Astrocyte of the spinal cord (primary cell): ENCODE results near the gene ADGRD2.

Experiments
- DNase-seq: peaks from one replicate; pipeline ENCODE4 v3.0.0; 2011; ENCODE audit warnings: low read depth, low spot score
- H3K4me3 ChIP-seq: 2 replicates; pipeline ENCODE4 v1.5.1; 2011; ENCODE audit warnings: low read depth, mild to moderate bottlenecking, low read length, moderate library complexity
- CTCF ChIP-seq: IDR thresholded peaks from 2 replicates; pipeline ENCODE4 v1.5.1; 2012; ENCODE audit warnings: low read depth, mild to moderate bottlenecking, low read length, inconsistent platforms
- in situ Hi-C: cut with HindIII; loops from 2 replicates; pipeline ENCODE4 v1.10.0; 2017; ENCODE audit warnings: low sequenced_read_pairs

Gene ADGRD2

GRCh38 chr9:124462739-124463138 lies 12.5 kb downstream of the ADGRD2 start:
- TF ChIP-seq CTCF = no peak
- H3K4me3 ChIP-seq = no peak overlapping the region
- DNase-seq = no peak
- in situ Hi-C loops = no loop called here

DNA sequence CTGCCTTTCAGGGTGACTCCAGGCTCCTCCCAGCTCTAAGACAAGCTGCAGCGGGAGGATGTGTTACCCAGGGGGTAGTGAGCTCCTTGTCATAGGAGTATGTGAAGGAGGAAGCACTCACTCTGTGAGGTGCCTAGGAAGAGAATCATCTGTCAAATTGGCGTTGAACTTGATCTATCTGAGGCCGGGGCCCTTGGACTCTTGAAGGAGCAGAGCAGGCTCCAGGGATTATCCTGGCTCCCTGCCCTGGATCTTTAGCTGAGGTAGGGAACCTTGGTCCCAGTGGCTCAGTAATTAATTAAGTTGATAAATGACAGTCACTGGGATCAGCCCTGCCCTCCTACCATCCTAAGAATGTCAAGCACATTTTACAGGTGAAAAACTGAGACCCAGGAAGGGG lies 15.5 kb downstream of the ADGRD2 start:
- H3K4me3 ChIP-seq = no peak overlapping the region
- no peak for DNase-seq
- in situ Hi-C loops = no loop called here
- no peak for TF ChIP-seq CTCF

- H3K4me3 ChIP-seq = no peak overlapping the region
- in situ Hi-C loops = no loop called here
- no peak for TF ChIP-seq CTCF
- no peak for DNase-seq
These were observed 17.3 kb downstream of the ADGRD2 start for GRCh38 chr9:124467410-124468060.

GRCh38 chr9:124468061-124468740 lies 17.9 kb downstream of the ADGRD2 start:
- in situ Hi-C loops = no loop called here
- TF ChIP-seq CTCF = no peak

DNA sequence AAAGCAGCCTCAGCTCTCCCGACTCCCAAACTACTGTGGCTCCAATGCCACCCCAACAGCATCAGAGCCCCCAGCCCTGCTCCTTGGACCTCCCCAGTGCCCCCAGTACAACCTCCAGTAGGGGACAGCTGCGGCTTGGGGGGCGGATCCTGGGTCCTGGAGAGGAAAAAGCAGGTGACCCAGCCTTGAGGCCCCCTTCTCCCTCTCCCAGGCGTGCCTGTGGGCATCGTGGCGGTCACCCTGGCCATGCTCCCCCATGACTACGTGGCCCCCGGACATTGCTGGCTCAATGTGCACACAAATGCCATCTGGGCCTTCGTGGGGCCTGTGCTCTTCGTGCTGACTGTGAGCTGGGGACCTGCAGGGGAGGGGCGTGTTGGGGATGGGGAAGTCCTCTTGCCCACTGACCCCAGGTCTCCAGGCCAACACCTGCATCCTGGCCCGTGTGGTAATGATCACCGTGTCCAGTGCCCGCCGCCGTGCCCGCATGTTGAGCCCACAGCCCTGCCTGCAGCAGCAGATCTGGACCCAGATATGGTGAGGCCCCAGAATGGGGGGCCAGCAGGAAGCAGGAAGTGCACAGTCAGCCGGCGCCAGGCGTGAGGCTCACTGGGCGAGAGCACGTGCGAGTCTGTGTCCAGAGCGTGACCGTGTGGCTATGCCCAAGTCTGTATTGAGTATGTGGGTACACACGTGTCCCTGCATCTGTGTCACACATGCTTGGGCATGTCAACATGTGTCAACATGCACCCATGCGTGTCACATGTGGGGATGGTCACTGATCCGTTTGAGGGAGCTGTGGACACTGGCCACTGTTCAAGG lies 19.0 kb downstream of the ADGRD2 start:
- in situ Hi-C loops = no loop called here
- no peak for TF ChIP-seq CTCF
- DNase-seq = no peak
- no peak overlapping the region for H3K4me3 ChIP-seq

More at GRCh38 chr9:124468061-124468740, 17.9 kb downstream of the ADGRD2 start:
- no peak for DNase-seq
- no peak overlapping the region for H3K4me3 ChIP-seq

DNA sequence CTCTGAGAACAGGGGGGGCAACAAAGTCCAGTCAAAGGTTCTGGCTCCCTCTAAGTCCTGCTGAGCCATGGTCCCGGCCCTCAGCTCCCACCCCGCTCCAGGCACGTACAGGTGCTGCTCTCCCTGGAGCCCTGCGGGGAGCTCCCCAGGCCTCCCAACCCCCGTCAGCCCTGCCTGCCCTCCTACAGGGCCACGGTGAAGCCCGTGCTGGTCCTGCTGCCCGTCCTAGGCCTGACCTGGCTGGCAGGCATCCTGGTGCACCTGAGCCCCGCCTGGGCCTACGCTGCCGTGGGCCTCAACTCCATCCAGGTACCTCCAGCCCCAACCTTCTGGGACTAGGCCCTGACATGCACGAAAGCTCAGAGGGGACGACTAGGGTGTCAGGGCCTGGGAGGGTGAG lies 20.1 kb downstream of the ADGRD2 start:
- no peak for TF ChIP-seq CTCF
- in situ Hi-C loops = no loop called here
- no peak for DNase-seq
- no peak overlapping the region for H3K4me3 ChIP-seq
